GM12801 (cell line): Measurements from ENCODE around the gene KLC3.

ENCODE experiments used
- TF ChIP-seq, protein P1 (sequence below): IDR thresholded peaks from one replicate; pipeline ENCODE4 v1.5.1; 2011; ENCODE audit warnings: control low read depth; ENCODE audit not compliant: insufficient read length; ENCODE audit errors: extremely low read depth

Gene KLC3

DNA sequence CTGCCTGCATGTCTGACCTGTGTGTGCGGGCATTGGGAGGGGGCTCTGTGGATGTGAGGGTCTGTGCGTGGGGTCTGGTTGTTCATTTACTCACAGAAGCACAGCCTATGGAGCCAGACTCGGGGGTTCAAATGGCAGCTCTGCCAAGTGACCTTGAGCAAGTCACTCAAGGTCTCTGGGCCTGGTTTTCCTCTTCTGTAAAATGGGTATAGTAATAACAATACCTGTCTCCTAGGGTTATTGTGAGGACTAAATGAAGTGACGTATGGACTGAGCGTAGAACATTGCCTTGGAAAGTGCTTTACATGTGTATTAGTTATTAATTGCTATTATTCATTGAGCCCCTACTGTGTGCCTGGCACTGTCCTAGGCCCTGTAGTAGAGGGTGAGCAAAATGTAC lies 42.3 kb upstream of the KLC3 start:
- TF ChIP-seq, protein P1, sequence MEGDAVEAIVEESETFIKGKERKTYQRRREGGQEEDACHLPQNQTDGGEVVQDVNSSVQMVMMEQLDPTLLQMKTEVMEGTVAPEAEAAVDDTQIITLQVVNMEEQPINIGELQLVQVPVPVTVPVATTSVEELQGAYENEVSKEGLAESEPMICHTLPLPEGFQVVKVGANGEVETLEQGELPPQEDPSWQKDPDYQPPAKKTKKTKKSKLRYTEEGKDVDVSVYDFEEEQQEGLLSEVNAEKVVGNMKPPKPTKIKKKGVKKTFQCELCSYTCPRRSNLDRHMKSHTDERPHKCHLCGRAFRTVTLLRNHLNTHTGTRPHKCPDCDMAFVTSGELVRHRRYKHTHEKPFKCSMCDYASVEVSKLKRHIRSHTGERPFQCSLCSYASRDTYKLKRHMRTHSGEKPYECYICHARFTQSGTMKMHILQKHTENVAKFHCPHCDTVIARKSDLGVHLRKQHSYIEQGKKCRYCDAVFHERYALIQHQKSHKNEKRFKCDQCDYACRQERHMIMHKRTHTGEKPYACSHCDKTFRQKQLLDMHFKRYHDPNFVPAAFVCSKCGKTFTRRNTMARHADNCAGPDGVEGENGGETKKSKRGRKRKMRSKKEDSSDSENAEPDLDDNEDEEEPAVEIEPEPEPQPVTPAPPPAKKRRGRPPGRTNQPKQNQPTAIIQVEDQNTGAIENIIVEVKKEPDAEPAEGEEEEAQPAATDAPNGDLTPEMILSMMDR = no peak

GRCh38 chr19:45299719-45300118 lies 40.8 kb upstream of the KLC3 start:
- TF ChIP-seq, protein P1 = no peak

DNA sequence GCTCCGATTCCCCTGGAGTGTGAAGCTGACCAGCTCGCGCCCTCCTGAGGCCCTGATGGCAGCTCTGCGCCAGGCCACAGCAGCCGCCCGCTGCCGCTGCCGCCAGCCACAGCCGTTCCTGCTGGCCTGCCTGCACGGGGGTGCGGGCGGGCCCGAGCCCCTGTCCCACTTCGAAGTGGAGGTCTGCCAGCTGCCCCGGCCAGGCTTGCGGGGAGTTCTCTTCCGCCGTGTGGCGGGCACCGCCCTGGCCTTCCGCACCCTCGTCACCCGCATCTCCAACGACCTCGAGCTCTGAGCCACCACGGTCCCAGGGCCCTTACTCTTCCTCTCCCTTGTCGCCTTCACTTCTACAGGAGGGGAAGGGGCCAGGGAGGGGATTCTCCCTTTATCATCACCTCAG lies 38.1 kb upstream of the KLC3 start:
- TF ChIP-seq, protein P1 = no peak

DNA sequence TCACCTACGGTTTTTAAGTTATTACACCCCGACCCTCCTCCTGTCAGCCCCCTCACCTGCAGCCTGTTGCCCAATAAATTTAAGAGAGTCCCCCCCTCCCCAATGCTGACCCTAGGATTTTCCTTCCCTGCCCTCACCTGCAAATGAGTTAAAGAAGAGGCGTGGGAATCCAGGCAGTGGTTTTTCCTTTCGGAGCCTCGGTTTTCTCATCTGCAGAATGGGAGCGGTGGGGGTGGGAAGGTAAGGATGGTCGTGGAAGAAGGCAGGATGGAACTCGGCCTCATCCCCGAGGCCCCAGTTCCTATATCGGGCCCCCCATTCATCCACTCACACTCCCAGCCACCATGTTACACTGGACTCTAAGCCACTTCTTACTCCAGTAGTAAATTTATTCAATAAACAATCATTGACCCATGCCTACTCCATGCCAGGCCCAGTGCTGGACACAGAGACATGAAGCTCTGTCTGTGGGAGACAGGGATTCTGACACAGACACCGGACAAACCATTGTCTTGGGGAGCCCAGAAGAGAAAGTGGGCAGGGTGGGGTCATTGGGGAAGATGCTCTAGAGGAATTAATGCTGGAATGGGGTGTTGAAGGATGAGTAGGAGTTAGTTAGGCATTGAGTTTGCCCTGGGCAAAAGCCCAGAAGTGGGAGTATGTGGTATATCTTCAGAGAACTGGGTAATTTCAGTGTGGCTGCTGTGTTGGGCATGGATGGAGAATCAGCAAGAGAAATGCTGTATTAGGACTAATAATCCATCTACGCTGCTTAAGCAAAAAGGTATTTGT lies 37.1 kb upstream of the KLC3 start:
- TF ChIP-seq, protein P1 = no peak

DNA sequence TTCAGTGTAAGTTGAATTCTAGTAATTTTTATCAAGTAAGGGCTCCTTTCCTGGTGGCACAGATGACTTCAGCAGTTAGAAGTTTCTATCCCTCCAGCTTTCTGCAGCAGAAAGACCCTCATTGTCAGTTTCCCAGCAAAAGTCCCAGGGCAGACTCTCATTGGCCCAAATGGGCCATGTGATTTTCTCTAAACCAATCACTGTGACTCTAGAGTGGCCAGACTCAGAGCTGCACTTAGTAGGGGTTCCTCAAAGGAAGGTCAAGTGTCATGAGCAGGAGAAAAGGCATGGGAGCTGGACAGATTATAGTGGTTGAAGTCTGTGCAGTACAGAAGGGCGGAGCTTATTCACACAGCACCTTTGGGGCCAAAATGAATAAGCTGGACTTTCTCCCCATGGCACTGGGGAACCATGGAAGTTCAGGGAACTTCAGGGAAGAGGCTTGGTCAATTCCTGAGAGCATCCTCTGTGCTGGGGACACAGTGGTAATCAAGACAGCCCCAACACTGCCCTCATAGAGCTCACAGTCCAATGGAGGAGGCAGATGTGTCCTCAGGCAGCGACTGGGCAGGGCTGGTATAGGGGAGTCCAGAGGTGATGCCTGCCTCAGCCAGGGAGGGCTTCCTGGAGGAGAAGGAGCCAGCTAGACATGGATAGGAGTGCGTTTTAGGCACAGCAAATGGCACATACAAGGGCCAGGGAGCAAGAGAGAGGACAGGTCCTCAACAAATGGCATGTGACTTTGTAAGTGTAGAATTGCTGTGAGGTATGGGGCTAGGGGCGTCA lies 36.2 kb upstream of the KLC3 start:
- TF ChIP-seq, protein P1 = no peak

GRCh38 chr19:45305007-45305406 lies 35.5 kb upstream of the KLC3 start:
- TF ChIP-seq, protein P1 = no peak

DNA sequence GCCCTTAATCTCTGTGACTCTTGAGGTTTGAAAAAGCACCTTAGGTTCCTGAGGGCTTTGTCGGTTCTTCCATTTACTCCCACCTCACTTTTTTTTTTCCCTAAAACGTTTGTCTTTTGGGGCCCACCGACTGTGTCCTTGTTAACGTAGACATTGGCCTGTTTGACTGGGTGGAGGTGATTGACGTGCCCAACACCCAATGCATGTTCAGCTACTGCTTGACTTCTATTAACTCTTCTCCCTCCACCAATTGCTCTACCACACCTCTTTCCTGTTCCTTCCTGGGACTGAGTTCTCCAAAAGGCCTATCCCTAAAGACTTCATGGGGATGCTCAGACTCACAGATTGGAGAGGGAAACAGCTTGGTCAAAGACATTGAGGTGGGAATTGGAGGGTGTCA lies 35.1 kb upstream of the KLC3 start:
- TF ChIP-seq, protein P1 = no peak
